Activated CD8-positive, alpha-beta memory T cell treated with anti-CD3 and anti-CD28 coated beads, Interleukin-2, amount 50 U/mL, for 24 hours (primary cell): Measurements from ENCODE around the gene PRAMEF1.
"Not testable (repeated sequence)": the region's sequence is repeated elsewhere in the genome, so short reads cannot be mapped to it uniquely, and the experiment has no call there.

ENCODE experiments used
- DNase-seq: peaks from one replicate; pipeline ENCODE4 v3.0.0-alpha.2; 2020; ENCODE audit errors: extremely low read depth

Gene PRAMEF1

GRCh38 chr1:12791097-12791496 is at the start of gene PRAMEF1:
PRAMEF1 (plus strand) TSS chr1:12791397; CDS start chr1:12793228, 1,831 bp downstream.
- not testable (repeated sequence) for DNase-seq

- no peak for DNase-seq
These were observed 49.3 kb upstream of the PRAMEF1 start for GRCh38 chr1:12741946-12742345.

- no peak for DNase-seq
These were observed 45.8 kb upstream of the PRAMEF1 start for GRCh38 chr1:12745126-12745991.

- DNase-seq, result no peak
These were observed 45.2 kb upstream of the PRAMEF1 start, which contains the start of gene CFAP107 for GRCh38 chr1:12745992-12746323. CFAP107 (plus strand) TSS chr1:12746200; CDS start chr1:12746431, 231 bp downstream.

- no peak for DNase-seq
These were observed 42.3 kb upstream of the PRAMEF1 start for GRCh38 chr1:12748778-12749355.

GRCh38 chr1:12754738-12755137 is 36.5 kb upstream of the PRAMEF1 start:
- DNase-seq, result no peak

GRCh38 chr1:12756273-12756672 is 34.9 kb upstream of the PRAMEF1 start:
- DNase-seq, result no peak

- DNase-seq, result no peak
These were observed 34.3 kb upstream of the PRAMEF1 start for GRCh38 chr1:12756768-12757413.

- no peak for DNase-seq
These were observed 33.4 kb upstream of the PRAMEF1 start for GRCh38 chr1:12757836-12758235.

GRCh38 chr1:12760256-12760795 is 30.9 kb upstream of the PRAMEF1 start:
- DNase-seq, result no peak

- no peak for DNase-seq
These were observed 29.4 kb upstream of the PRAMEF1 start for GRCh38 chr1:12761781-12762180.

GRCh38 chr1:12762766-12763165 is 28.4 kb upstream of the PRAMEF1 start:
- no peak for DNase-seq

GRCh38 chr1:12763479-12763878 is 27.7 kb upstream of the PRAMEF1 start:
- no peak for DNase-seq

GRCh38 chr1:12764016-12764415 is 27.2 kb upstream of the PRAMEF1 start:
- DNase-seq, result no peak

GRCh38 chr1:12769031-12769430 is 22.2 kb upstream of the PRAMEF1 start:
- DNase-seq, result no peak

GRCh38 chr1:12769976-12770505 is 21.2 kb upstream of the PRAMEF1 start:
- no peak for DNase-seq

GRCh38 chr1:12770620-12771019 is 20.6 kb upstream of the PRAMEF1 start:
- DNase-seq, result no peak

GRCh38 chr1:12771186-12771585 is 20.0 kb upstream of the PRAMEF1 start:
- DNase-seq, result no peak

- DNase-seq, result no peak
These were observed 18.7 kb upstream of the PRAMEF1 start for GRCh38 chr1:12772520-12772919.

- DNase-seq, result no peak
These were observed 17.8 kb upstream of the PRAMEF1 start, which contains the start of gene PRAMEF12 for GRCh38 chr1:12773438-12773837. PRAMEF12 (plus strand) TSS chr1:12773738; CDS start chr1:12774868, 1,130 bp downstream.

- DNase-seq, result no peak
These were observed 16.3 kb upstream of the PRAMEF1 start for GRCh38 chr1:12774801-12775345.

GRCh38 chr1:12775443-12775842 is 15.8 kb upstream of the PRAMEF1 start:
- no peak for DNase-seq
